ENCODE data around the gene NEIL3. TPM values are rescaled to one million over a fixed set of nuclear protein-coding genes. Genes with fewer than 3 reads are reported as not detected.

NEIL3 gene
- total and polyA plus RNA-seq, 2 of the 8 experiments (the other 6 are each of a cell fraction or from before 2014, with no cell fraction given): 5.5 to 11.0 TPM

DNA sequence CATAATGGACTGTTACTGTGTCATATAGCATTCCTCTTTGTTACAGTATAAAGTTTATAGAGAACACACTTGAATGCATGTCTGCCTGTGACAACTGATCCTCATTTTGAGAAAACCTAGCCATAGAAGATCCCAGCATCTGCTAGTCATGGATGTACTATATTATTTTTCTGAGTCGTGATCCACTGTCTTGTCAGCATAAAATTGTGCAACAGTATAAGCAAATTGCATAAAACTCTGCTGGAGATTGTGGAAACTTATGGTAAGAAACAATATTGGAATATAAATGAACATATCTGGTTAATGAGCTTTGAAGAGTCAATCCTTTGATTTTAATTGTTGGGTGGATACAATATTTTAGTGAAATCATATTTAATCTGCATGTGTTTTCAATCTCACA is 3.6 kb downstream of the NEIL3 start:
- Histone ChIP-seq H2AFZ (ENCODE audit: low read length) (no peak overlapping the region), H3K4me3 (ENCODE audit: extremely low read depth in 1 of 4, insufficient read depth in 2 of 4, low read depth in 3 of 4, low read length in 4 of 4) (no peak overlapping the region), H2BK20ac (ENCODE audit: low read length) (no peak overlapping the region), H3K4ac (replicated peaks; ENCODE audit: insufficient read length, low read depth, low read length) (no peak overlapping the region), H3K23ac (ENCODE audit: insufficient read length) (no peak overlapping the region), H3K27ac (ENCODE audit: low read depth, low read length) (no peak overlapping the region), H2BK120ac (replicated peaks; ENCODE audit: low read depth, low read length) (no peak overlapping the region), H2BK5ac (ENCODE audit: low read depth, low read length) (no peak overlapping the region), H3K18ac (ENCODE audit: extremely low read depth, low read length) (no peak overlapping the region), H3K4me2 (ENCODE audit: insufficient read depth in 1 of 2, low read depth in 2 of 2, low read length in 2 of 2) (no peak overlapping the region), H2AK5ac (ENCODE audit: low read depth, low read length) (no peak overlapping the region), H2BK12ac (ENCODE audit: low read depth, low read length) (no peak overlapping the region), H3K56ac (replicated peaks; ENCODE audit: insufficient read length, low read depth, low read length) (no peak overlapping the region), H3K23me2 (ENCODE audit: low read depth, low read length) (no peaks in the 10 kb centered on the region; the same call in 1 of the 2 replicates), H3K9ac (replicated peaks in 1 of 4; ENCODE audit: extremely low read depth in 1 of 4, low read depth in 3 of 4, low read length in 3 of 4) (no peak overlapping the region), H3K36me3 (ENCODE audit: control insufficient read depth in 2 of 4, insufficient read depth in 4 of 4, low read length in 3 of 4) (no peaks in the 10 kb centered on the region), H3K14ac (ENCODE audit: insufficient read length) (no peak overlapping the region), H4K5ac (ENCODE audit: insufficient read length, low read depth, low read length) (no peak overlapping the region), H4K20me1 (replicated peaks in 1 of 2; ENCODE audit: control insufficient read depth in 1 of 2, insufficient read depth in 2 of 2, low read length in 2 of 2) (no peaks in the 10 kb centered on the region), H3K9me3 (ENCODE audit: insufficient read depth in 2 of 2, low read depth in 1 of 2, low read length in 1 of 2) (no peaks in the 10 kb centered on the region), H4K91ac (replicated peaks; ENCODE audit: insufficient read length, low read length) (no peak overlapping the region), H3K79me1 (ENCODE audit: low read depth, low read length) (no peaks in the 10 kb centered on the region), H3K4me1 (replicated peaks in 1 of 4; ENCODE audit: control insufficient read depth in 3 of 4, insufficient read depth in 4 of 4, low read length in 3 of 4) (no peaks in the 10 kb centered on the region), H3K79me2 (ENCODE audit: control insufficient read depth in 1 of 2, insufficient read depth in 2 of 2, low read length in 2 of 2) (peaks cover 0 to 6% of the 10 kb centered on the region in 2 experiments; a peak in 2 of 4 replicates), H3K27me3 (replicated peaks in 1 of 4; ENCODE audit: control insufficient read depth in 3 of 4, extremely low read depth in 1 of 4, insufficient read depth in 3 of 4, low read length in 3 of 4) (no peaks in the 10 kb centered on the region), H4K8ac (ENCODE audit: extremely low read depth, insufficient read depth, low read length) (no peak overlapping the region), H2BK15ac (ENCODE audit: low read length) (no peak overlapping the region)
- ChIA-PET POLR2A (ENCODE audit: partially characterized antibody) (no interaction called here), CTCF (ENCODE audit: partially characterized antibody) (interaction anchor here (0.7 to 1.7 kb wide), 4 partner anchors 26 to 148 kb away, joined by 3 to 8 read pairs (median 5); no protein-coding TSS in a partner anchor)
- WGBS, 2 experiments (ENCODE audit: extremely low coverage in 1 of 2, insufficient coverage in 1 of 2, insufficient read length in 1 of 2, insufficient replicate concordance in 2 of 2, low coverage in 1 of 2, low lambda C conversion rate in 2 of 2, missing lambda C conversion rate in 1 of 2): 85% methylated on average over 1 of the region's 1 CpG; no CpG with 5 or more reads in 1 of the 2 experiments
- DNase-seq (ENCODE audit: low read depth in 1 of 2, low spot score in 2 of 2): no peak
- no peak for FAIRE-seq
- TF ChIP-seq CBX8 (IDR thresholded peaks at IDR 0.05; ENCODE audit: borderline replicate concordance, low read depth, low read length) (no peak), NRF1 (IDR thresholded peaks at IDR 0.05; ENCODE audit: low read depth, low read length) (no peak), SP4 (IDR thresholded peaks at IDR 0.05; ENCODE audit: low read length) (no peak), CREB1 (IDR thresholded peaks at IDR 0.05) (no peak), CTBP2 (IDR thresholded peaks at IDR 0.05; ENCODE audit: borderline replicate concordance, insufficient read depth, insufficient read length, low read length) (no peak), CHD2 (IDR thresholded peaks at IDR 0.05; ENCODE audit: low read length) (no peak), RXRA (IDR thresholded peaks at IDR 0.05; ENCODE audit: insufficient read depth, low read depth, low read length) (no peak), NANOG (IDR thresholded peaks at IDR 0.05; ENCODE audit: insufficient read depth, low read depth, low read length, poor library complexity, severe bottlenecking) (no peak)
- TF ChIP-seq, protein P1, sequence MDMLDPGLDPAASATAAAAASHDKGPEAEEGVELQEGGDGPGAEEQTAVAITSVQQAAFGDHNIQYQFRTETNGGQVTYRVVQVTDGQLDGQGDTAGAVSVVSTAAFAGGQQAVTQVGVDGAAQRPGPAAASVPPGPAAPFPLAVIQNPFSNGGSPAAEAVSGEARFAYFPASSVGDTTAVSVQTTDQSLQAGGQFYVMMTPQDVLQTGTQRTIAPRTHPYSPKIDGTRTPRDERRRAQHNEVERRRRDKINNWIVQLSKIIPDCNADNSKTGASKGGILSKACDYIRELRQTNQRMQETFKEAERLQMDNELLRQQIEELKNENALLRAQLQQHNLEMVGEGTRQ (IDR thresholded peaks at IDR 0.05; ENCODE audit: low read length): no peak
- TF ChIP-seq, protein P2, sequence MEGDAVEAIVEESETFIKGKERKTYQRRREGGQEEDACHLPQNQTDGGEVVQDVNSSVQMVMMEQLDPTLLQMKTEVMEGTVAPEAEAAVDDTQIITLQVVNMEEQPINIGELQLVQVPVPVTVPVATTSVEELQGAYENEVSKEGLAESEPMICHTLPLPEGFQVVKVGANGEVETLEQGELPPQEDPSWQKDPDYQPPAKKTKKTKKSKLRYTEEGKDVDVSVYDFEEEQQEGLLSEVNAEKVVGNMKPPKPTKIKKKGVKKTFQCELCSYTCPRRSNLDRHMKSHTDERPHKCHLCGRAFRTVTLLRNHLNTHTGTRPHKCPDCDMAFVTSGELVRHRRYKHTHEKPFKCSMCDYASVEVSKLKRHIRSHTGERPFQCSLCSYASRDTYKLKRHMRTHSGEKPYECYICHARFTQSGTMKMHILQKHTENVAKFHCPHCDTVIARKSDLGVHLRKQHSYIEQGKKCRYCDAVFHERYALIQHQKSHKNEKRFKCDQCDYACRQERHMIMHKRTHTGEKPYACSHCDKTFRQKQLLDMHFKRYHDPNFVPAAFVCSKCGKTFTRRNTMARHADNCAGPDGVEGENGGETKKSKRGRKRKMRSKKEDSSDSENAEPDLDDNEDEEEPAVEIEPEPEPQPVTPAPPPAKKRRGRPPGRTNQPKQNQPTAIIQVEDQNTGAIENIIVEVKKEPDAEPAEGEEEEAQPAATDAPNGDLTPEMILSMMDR (IDR thresholded peaks at IDR 0.05; ENCODE audit: control extremely low read depth in 1 of 3, insufficient read depth in 1 of 3, low read depth in 1 of 3, low read length in 3 of 3): no peak

Data from H1 (cell line).